ENCODE data around the gene GOLGA6L10.
"Not testable (repeated sequence)": the region's sequence is repeated elsewhere in the genome, so short reads cannot be mapped to it uniquely, and the experiment has no call there.

DNA sequence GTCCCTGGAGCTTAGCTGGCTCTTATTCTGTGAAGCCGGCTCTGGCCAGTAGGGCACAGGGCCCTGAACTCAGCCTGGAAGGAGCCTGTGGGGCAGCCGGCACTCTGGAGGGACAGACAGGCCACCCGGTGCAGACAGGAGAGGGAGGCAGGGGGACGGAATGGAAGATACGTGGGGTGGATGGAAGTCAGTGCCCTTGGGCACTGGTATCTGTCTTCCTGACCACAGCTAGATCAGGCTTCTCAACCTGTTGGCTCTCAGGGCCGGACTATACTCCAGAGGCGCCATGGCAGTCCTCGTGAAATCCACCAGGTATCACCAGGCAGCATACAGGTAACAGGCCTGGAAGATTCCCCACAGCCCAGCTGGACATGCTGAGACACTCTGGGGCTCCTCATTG is 10.7 kb downstream of the GOLGA6L10 start:
- TF ChIP-seq POLR2A (conservative IDR thresholded peaks at IDR 0.05); FOS (IDR thresholded peaks at IDR 0.05; ENCODE audit: extremely low read depth, insufficient read length); POLR2AphosphoS5 (IDR thresholded peaks at IDR 0.05; ENCODE audit: control insufficient read depth, insufficient read depth, low read depth, low read length); ZNF212 (CRISPR knock-in tag; IDR thresholded peaks at IDR 0.05); KAT7 (CRISPR knock-in tag; IDR thresholded peaks at IDR 0.05; ENCODE audit: borderline replicate concordance); SIN3A (IDR thresholded peaks at IDR 0.05; ENCODE audit: borderline replicate concordance in 2 of 2, control insufficient read depth in 1 of 2, low read depth in 2 of 2, low read length in 2 of 2); HEY1 (CRISPR knock-in tag; IDR thresholded peaks at IDR 0.05; ENCODE audit: borderline replicate concordance); TEAD4 (IDR thresholded peaks at IDR 0.05; ENCODE audit: low read length); TEAD4 (CRISPR knock-in tag; IDR thresholded peaks at IDR 0.05; ENCODE audit: borderline replicate concordance); EP400 (IDR thresholded peaks at IDR 0.05); HDAC6 (IDR thresholded peaks at IDR 0.05; ENCODE audit: low read depth, low read length): not testable (repeated sequence)
- TF ChIP-seq, protein P1, sequence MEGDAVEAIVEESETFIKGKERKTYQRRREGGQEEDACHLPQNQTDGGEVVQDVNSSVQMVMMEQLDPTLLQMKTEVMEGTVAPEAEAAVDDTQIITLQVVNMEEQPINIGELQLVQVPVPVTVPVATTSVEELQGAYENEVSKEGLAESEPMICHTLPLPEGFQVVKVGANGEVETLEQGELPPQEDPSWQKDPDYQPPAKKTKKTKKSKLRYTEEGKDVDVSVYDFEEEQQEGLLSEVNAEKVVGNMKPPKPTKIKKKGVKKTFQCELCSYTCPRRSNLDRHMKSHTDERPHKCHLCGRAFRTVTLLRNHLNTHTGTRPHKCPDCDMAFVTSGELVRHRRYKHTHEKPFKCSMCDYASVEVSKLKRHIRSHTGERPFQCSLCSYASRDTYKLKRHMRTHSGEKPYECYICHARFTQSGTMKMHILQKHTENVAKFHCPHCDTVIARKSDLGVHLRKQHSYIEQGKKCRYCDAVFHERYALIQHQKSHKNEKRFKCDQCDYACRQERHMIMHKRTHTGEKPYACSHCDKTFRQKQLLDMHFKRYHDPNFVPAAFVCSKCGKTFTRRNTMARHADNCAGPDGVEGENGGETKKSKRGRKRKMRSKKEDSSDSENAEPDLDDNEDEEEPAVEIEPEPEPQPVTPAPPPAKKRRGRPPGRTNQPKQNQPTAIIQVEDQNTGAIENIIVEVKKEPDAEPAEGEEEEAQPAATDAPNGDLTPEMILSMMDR (IDR thresholded peaks at IDR 0.05 in 2 of 3, conservative IDR thresholded peaks at IDR 0.05 in 1 of 3; ENCODE audit: insufficient read depth in 2 of 3, low read depth in 1 of 3, low read length in 3 of 3), result not testable (repeated sequence)
- TF ChIP-seq, protein P2, sequence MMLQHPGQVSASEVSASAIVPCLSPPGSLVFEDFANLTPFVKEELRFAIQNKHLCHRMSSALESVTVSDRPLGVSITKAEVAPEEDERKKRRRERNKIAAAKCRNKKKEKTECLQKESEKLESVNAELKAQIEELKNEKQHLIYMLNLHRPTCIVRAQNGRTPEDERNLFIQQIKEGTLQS (IDR thresholded peaks at IDR 0.05), result not testable (repeated sequence)
- TF ChIP-seq, protein P2 (CRISPR knock-in tag; conservative IDR thresholded peaks at IDR 0.05), result not testable (repeated sequence)

All from K562 (cell line).